Measurements from ENCODE around the gene AGRN. TPM values are rescaled to one million over a fixed set of nuclear protein-coding genes. Genes with fewer than 3 reads are reported as not detected.
A peak's percentile ranks its signal among the peaks of the same experiment; 100 is the strongest.

Gene AGRN
- total and polyA plus RNA-seq, 2 of the 4 experiments (the other 2 are of a cell fraction): 8.1 to 115 TPM

- H3K27me3 ChIP-seq (ENCODE audit: control insufficient read depth, insufficient read depth, low read length): no peaks in the 10 kb centered on the region; the same call in 1 of the 2 replicates
- peak overlapping the region; percentile 48; the same call in 1 of the 2 replicates for H3K23ac ChIP-seq (ENCODE audit: low read depth, low read length)
- 0% methylated on average over 1 of the region's 38 CpGs; no CpG with 5 or more reads in 1 of the 2 experiments for WGBS, 2 experiments (ENCODE audit: extremely low coverage in 2 of 2, insufficient read length in 1 of 2)
- peak overlapping the region; percentile 62; the same call in 1 of the 2 replicates for H3K14ac ChIP-seq (replicated peaks; ENCODE audit: low read depth, low read length)
- no peak overlapping the region; the same call in 1 of the 2 replicates for H4K5ac ChIP-seq (ENCODE audit: low read depth, low read length)
- H2BK120ac ChIP-seq (ENCODE audit: low read depth, low read length): peak overlapping the region; percentile 28; the same call in 1 of the 2 replicates
- peak overlapping the region; percentile 5 for H2AK9ac ChIP-seq (replicated peaks; ENCODE audit: low read depth, low read length, poor library complexity)
- ATAC-seq (ENCODE audit: low read depth) (peak; percentile 86), DNase-seq (peak; percentile 90)
- dilution Hi-C loops (cut with HindIII; ENCODE audit: low sequenced_read_pairs, unreplicated experiment): no loop called here
- no peak overlapping the region for H2BK20ac ChIP-seq (ENCODE audit: low read depth, low read length)
- H3K36me3 ChIP-seq (ENCODE audit: control insufficient read depth, insufficient read depth, low read length): peaks cover 2% of the 10 kb centered on the region
- H3K4me2 ChIP-seq (ENCODE audit: low read depth, low read length): peak overlapping the region; percentile 51
- no peaks in the 10 kb centered on the region for H3K9me1 ChIP-seq (ENCODE audit: insufficient read depth, low read length)
- no peak overlapping the region for H3K56ac ChIP-seq (ENCODE audit: extremely low read depth, insufficient read depth, low read length)
- no TSS peak for BruUV-seq (replicated peaks)
- H2AK5ac ChIP-seq (ENCODE audit: low read depth, low read length): peak overlapping the region; percentile 74
- no peak overlapping the region for H3K4me3 ChIP-seq (ENCODE audit: insufficient read depth, low read depth, low read length)
- peak overlapping the region; percentile 62 for H3K4ac ChIP-seq (ENCODE audit: low read depth, low read length)
- no peak overlapping the region for H2BK15ac ChIP-seq (ENCODE audit: low read depth, low read length)
- H4K91ac ChIP-seq (ENCODE audit: insufficient read depth, low read depth, low read length): peak overlapping the region; percentile 50; the same call in 1 of the 2 replicates
- H4K8ac ChIP-seq (ENCODE audit: low read depth in 2 of 2, low read length in 2 of 2): peak overlapping the region in 1 of 2 experiments; percentile 46; a peak in 1 of 4 replicates
- H3K18ac ChIP-seq (ENCODE audit: low read depth, low read length): no peak overlapping the region
- in situ Hi-C loops (cut with MboI; ENCODE audit: low sequenced_read_pairs): no loop called here
- H3K79me1 ChIP-seq (ENCODE audit: low read depth in 1 of 2, low read length in 2 of 2): no peaks in the 10 kb centered on the region
- ChIA-PET CTCF (no interaction called here), POLR2A (ENCODE audit: unreplicated experiment) (no interaction called here)
- no peak overlapping the region for H2BK5ac ChIP-seq (ENCODE audit: low read depth, low read length, poor library complexity, severe bottlenecking)
- peaks cover 3% of the 10 kb centered on the region for H4K20me1 ChIP-seq (ENCODE audit: insufficient read depth, low read length)
- H2AFZ ChIP-seq (replicated peaks; ENCODE audit: low read length, poor library complexity): peak overlapping the region; percentile 81
- intact Hi-C loops (cut with micrococcal nuclease): loop anchor here (1.0 kb wide), 1 partner anchor 24 kb away; no protein-coding TSS in a partner anchor
- no peaks in the 10 kb centered on the region for H3K9me3 ChIP-seq (ENCODE audit: control insufficient read depth, insufficient read depth, low read length)
- peaks cover 11% of the 10 kb centered on the region for H3K4me1 ChIP-seq (ENCODE audit: control insufficient read depth, insufficient read depth, low read length)
- 0 out of 2 replicates have a peak overlapping the region, but pooled peaks have one; percentile 11 for H3K9ac ChIP-seq (ENCODE audit: low read depth, low read length)
- peak overlapping the region; percentile 2; the same call in 1 of the 2 replicates for H3K27ac ChIP-seq (ENCODE audit: insufficient read depth, low read length)
- TF ChIP-seq USF2 (IDR thresholded peaks at IDR 0.05; ENCODE audit: low read depth, low read length) (peak; percentile 89), MAFK (IDR thresholded peaks at IDR 0.05; ENCODE audit: low read depth, low read length) (0 out of 2 replicates have a peak, but pooled peaks have one; percentile 3), CHD1 (IDR thresholded peaks at IDR 0.05; ENCODE audit: low read depth, low read length) (no peak), BHLHE40 (IDR thresholded peaks at IDR 0.05; ENCODE audit: low read depth, low read length) (peak; percentile 97), MXI1 (IDR thresholded peaks at IDR 0.05; ENCODE audit: borderline replicate concordance, low read depth, low read length) (no peak), NFE2L2 (IDR thresholded peaks at IDR 0.05; ENCODE audit: low read depth, low read length) (no peak), RFX5 (IDR thresholded peaks at IDR 0.05; ENCODE audit: low read depth, low read length) (no peak), MAZ (IDR thresholded peaks at IDR 0.05; ENCODE audit: borderline replicate concordance, low read depth, low read length) (no peak; the same call in 1 of the 2 replicates), POLR2A (IDR thresholded peaks at IDR 0.05; ENCODE audit: low read depth, low read length) (peak; percentile 57; the same call in 1 of the 2 replicates), RCOR1 (IDR thresholded peaks at IDR 0.05; ENCODE audit: insufficient replicate concordance, low read length) (no peak), CEBPB (IDR thresholded peaks at IDR 0.05; ENCODE audit: low read depth, low read length) (no peak), RAD21 (IDR thresholded peaks at IDR 0.05; ENCODE audit: low read length) (no peak)
- TF ChIP-seq, protein P1, sequence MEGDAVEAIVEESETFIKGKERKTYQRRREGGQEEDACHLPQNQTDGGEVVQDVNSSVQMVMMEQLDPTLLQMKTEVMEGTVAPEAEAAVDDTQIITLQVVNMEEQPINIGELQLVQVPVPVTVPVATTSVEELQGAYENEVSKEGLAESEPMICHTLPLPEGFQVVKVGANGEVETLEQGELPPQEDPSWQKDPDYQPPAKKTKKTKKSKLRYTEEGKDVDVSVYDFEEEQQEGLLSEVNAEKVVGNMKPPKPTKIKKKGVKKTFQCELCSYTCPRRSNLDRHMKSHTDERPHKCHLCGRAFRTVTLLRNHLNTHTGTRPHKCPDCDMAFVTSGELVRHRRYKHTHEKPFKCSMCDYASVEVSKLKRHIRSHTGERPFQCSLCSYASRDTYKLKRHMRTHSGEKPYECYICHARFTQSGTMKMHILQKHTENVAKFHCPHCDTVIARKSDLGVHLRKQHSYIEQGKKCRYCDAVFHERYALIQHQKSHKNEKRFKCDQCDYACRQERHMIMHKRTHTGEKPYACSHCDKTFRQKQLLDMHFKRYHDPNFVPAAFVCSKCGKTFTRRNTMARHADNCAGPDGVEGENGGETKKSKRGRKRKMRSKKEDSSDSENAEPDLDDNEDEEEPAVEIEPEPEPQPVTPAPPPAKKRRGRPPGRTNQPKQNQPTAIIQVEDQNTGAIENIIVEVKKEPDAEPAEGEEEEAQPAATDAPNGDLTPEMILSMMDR (conservative IDR thresholded peaks at IDR 0.05; ENCODE audit: low read depth, low read length): no peak
- TF ChIP-seq, protein P2, sequence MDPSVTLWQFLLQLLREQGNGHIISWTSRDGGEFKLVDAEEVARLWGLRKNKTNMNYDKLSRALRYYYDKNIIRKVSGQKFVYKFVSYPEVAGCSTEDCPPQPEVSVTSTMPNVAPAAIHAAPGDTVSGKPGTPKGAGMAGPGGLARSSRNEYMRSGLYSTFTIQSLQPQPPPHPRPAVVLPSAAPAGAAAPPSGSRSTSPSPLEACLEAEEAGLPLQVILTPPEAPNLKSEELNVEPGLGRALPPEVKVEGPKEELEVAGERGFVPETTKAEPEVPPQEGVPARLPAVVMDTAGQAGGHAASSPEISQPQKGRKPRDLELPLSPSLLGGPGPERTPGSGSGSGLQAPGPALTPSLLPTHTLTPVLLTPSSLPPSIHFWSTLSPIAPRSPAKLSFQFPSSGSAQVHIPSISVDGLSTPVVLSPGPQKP (IDR thresholded peaks at IDR 0.05; ENCODE audit: borderline replicate concordance, low read depth, low read length): no peak
Observed at GRCh38 chr1:1079408-1080121, 59.6 kb downstream of the AGRN start.

All from IMR-90 (cell line).